ENCODE measurements around the gene UBAP2.

DNA sequence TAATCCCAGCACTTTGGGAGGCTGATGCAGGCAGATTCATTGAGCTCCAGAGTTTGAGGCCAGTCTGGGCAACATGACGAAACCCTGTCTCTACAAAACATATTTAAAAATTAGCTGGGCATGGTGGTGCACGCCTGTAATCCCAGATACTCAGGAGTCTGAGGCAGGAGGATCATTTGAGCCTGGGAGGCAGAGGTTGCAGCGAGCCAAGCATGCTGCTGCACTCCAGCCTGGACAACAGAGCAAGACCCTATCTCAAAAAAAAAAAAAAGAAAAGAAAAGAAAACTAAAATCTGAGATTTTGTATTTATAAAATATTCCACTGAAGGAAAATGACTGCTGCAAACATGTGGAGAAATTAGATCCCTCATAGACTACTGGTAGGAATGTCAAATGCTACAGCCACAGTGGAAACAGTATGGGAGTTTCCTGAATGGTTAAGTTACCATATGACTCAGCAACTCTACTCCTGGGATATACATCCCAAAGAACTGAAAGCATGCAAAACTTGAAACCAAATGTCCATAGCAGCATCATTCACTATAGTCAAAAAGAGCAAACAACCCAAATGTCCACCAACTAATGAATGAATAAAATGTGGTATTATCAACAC is 106.1 kb downstream of the UBAP2 start:
- TF ChIP-seq, protein P1, sequence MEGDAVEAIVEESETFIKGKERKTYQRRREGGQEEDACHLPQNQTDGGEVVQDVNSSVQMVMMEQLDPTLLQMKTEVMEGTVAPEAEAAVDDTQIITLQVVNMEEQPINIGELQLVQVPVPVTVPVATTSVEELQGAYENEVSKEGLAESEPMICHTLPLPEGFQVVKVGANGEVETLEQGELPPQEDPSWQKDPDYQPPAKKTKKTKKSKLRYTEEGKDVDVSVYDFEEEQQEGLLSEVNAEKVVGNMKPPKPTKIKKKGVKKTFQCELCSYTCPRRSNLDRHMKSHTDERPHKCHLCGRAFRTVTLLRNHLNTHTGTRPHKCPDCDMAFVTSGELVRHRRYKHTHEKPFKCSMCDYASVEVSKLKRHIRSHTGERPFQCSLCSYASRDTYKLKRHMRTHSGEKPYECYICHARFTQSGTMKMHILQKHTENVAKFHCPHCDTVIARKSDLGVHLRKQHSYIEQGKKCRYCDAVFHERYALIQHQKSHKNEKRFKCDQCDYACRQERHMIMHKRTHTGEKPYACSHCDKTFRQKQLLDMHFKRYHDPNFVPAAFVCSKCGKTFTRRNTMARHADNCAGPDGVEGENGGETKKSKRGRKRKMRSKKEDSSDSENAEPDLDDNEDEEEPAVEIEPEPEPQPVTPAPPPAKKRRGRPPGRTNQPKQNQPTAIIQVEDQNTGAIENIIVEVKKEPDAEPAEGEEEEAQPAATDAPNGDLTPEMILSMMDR (IDR thresholded peaks at IDR 0.05; ENCODE audit: low read depth, low read length, poor library complexity, severe bottlenecking), result no peak
- no peak for TF ChIP-seq EZH2phosphoT487 (IDR thresholded peaks at IDR 0.05; ENCODE audit: borderline replicate concordance, low read length)
